ENCODE results near the gene CFAP47.
"Not testable (repeated sequence)": the region's sequence is repeated elsewhere in the genome, so short reads cannot be mapped to it uniquely, and the experiment has no call there.

Gene CFAP47

DNA sequence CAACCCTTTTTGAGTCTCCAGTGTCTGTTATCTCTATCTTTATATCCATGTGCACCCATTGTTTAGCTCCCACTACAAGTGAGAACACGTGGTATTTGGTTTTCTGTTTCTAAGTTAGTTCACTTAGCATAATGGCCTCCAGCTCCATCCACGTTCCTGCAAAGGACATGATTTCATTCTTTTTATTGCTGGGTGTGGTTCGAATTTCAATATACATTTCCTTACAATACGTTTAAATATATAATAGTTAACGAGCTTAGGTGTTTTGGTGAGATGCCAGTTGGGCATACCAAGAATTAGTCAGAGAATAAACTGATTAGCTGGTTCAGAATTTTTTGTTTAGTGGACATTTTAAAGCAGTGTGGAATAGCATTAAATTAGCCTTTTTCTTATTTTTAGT, 196.7 kb downstream of the CFAP47 start:
- Mint-ChIP-seq H3K27ac (no peak overlapping the region), H3K36me3 (ENCODE audit: low read depth) (no peaks in the 10 kb centered on the region), H3K9me3 (no peaks in the 10 kb centered on the region), H3K4me3 (no peak overlapping the region), H3K27me3 (ENCODE audit: low read depth) (no peaks in the 10 kb centered on the region), H3K4me1 (ENCODE audit: low read depth) (no peaks in the 10 kb centered on the region)
- DNase-seq (ENCODE audit: low spot score), result no peak

GRCh38 chrX:36159254-36159653, 239.7 kb downstream of the CFAP47 start:
- Mint-ChIP-seq H3K27ac (no peak overlapping the region), H3K27me3 (ENCODE audit: low read depth) (no peaks in the 10 kb centered on the region), H3K4me3 (no peak overlapping the region), H3K9me3 (no peaks in the 10 kb centered on the region), H3K36me3 (ENCODE audit: low read depth) (no peaks in the 10 kb centered on the region), H3K4me1 (ENCODE audit: low read depth) (no peaks in the 10 kb centered on the region)
- no peak for DNase-seq (ENCODE audit: low spot score)

GRCh38 chrX:36160081-36160480, 240.5 kb downstream of the CFAP47 start:
- Mint-ChIP-seq H3K27me3 (ENCODE audit: low read depth) (no peaks in the 10 kb centered on the region), H3K4me1 (ENCODE audit: low read depth) (no peaks in the 10 kb centered on the region), H3K27ac (no peak overlapping the region), H3K9me3 (no peaks in the 10 kb centered on the region), H3K36me3 (ENCODE audit: low read depth) (no peaks in the 10 kb centered on the region), H3K4me3 (no peak overlapping the region)
- no peak for DNase-seq (ENCODE audit: low spot score)

GRCh38 chrX:36198575-36198974, 279.0 kb downstream of the CFAP47 start:
- H3K36me3 Mint-ChIP-seq (ENCODE audit: low read depth), result no peaks in the 10 kb centered on the region
- H3K27me3 Mint-ChIP-seq (ENCODE audit: low read depth), result no peaks in the 10 kb centered on the region
- no peak overlapping the region for H3K27ac Mint-ChIP-seq
- no peak overlapping the region for H3K4me3 Mint-ChIP-seq
- no peaks in the 10 kb centered on the region for H3K4me1 Mint-ChIP-seq (ENCODE audit: low read depth)
- no peaks in the 10 kb centered on the region for H3K9me3 Mint-ChIP-seq
- DNase-seq (ENCODE audit: low spot score), result no peak

DNA sequence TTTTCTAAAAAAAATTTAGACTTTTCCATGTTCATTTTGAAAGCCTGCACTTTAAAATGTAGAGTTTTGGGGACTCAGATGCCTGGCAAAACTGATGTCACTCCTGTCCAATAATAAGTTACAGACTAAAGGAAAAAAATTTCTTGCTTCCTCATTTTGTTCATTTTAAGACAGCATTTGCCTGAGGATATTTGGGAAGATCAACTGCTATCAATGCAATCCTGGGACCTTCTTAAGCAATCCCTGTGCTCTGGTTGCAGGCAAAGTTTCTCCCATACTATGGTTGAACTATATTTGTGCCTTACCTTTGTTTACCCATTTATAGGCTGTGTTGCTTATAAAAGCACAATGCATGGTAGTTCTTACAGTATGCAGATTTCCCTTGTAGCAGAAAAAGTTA, 280.4 kb downstream of the CFAP47 start:
- no peak for DNase-seq (ENCODE audit: low spot score)
- no peaks in the 10 kb centered on the region for H3K4me1 Mint-ChIP-seq (ENCODE audit: low read depth)
- no peaks in the 10 kb centered on the region for H3K36me3 Mint-ChIP-seq (ENCODE audit: low read depth)
- H3K27me3 Mint-ChIP-seq (ENCODE audit: low read depth), result no peaks in the 10 kb centered on the region
- no peak overlapping the region for H3K4me3 Mint-ChIP-seq
- no peak overlapping the region for H3K27ac Mint-ChIP-seq
- H3K9me3 Mint-ChIP-seq, result no peaks in the 10 kb centered on the region

- Mint-ChIP-seq H3K4me1 (ENCODE audit: low read depth) (no peaks in the 10 kb centered on the region), H3K36me3 (ENCODE audit: low read depth) (no peaks in the 10 kb centered on the region), H3K4me3 (no peak overlapping the region), H3K27ac (no peak overlapping the region), H3K27me3 (ENCODE audit: low read depth) (no peaks in the 10 kb centered on the region), H3K9me3 (peaks cover 5% of the 10 kb centered on the region)
- no peak for DNase-seq (ENCODE audit: low spot score)
These were observed 295.4 kb downstream of the CFAP47 start for GRCh38 chrX:36214924-36215323.

- H3K27me3 Mint-ChIP-seq (ENCODE audit: low read depth), result no peaks in the 10 kb centered on the region
These were observed 299.3 kb downstream of the CFAP47 start for GRCh38 chrX:36218801-36219200.

GRCh38 chrX:36234840-36235528, 315.4 kb downstream of the CFAP47 start:
- H3K36me3 Mint-ChIP-seq (ENCODE audit: low read depth); H3K27me3 Mint-ChIP-seq (ENCODE audit: low read depth); DNase-seq (ENCODE audit: low spot score); H3K9me3 Mint-ChIP-seq; H3K4me3 Mint-ChIP-seq; H3K27ac Mint-ChIP-seq; H3K4me1 Mint-ChIP-seq (ENCODE audit: low read depth): not testable (repeated sequence)

More at GRCh38 chrX:36218801-36219200, 299.3 kb downstream of the CFAP47 start:
- H3K4me3 Mint-ChIP-seq, result no peak overlapping the region
- DNase-seq (ENCODE audit: low spot score), result no peak
- no peak overlapping the region for H3K27ac Mint-ChIP-seq
- H3K4me1 Mint-ChIP-seq (ENCODE audit: low read depth), result no peaks in the 10 kb centered on the region
- H3K9me3 Mint-ChIP-seq, result peaks cover 5% of the 10 kb centered on the region
- H3K36me3 Mint-ChIP-seq (ENCODE audit: low read depth), result no peaks in the 10 kb centered on the region

- Mint-ChIP-seq H3K4me1 (ENCODE audit: low read depth) (no peaks in the 10 kb centered on the region), H3K9me3 (no peaks in the 10 kb centered on the region), H3K27me3 (ENCODE audit: low read depth) (no peaks in the 10 kb centered on the region), H3K36me3 (ENCODE audit: low read depth) (no peaks in the 10 kb centered on the region), H3K27ac (no peak overlapping the region), H3K4me3 (no peak overlapping the region)
- no peak for DNase-seq (ENCODE audit: low spot score)
These were observed 321.9 kb downstream of the CFAP47 start for GRCh38 chrX:36241397-36241796.

DNA sequence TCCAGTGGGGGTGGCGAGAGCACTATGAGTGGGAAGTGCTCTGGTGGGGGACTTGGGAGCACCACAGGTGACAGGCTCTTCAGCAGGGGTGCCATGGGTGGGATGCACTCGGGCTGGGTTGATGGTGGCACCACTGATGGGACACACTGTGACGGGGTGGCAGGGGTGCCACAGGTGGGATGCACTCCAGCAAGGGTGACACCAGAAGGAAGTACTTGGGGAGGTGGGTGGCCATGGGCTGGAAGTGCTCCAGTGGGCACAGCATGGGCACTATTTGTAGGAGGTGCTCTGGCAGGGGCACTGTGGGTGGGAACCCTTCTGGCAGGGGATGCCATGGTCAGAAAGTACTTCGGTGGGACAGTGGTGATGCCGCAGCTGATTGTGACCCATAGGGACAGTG, 346.6 kb downstream of the CFAP47 start:
- Mint-ChIP-seq H3K27ac (no peak overlapping the region), H3K36me3 (ENCODE audit: low read depth) (no peaks in the 10 kb centered on the region), H3K27me3 (ENCODE audit: low read depth) (no peaks in the 10 kb centered on the region), H3K9me3 (peaks cover 8% of the 10 kb centered on the region), H3K4me1 (ENCODE audit: low read depth) (no peaks in the 10 kb centered on the region), H3K4me3 (no peak overlapping the region)
- DNase-seq (ENCODE audit: low spot score), result no peak

DNA sequence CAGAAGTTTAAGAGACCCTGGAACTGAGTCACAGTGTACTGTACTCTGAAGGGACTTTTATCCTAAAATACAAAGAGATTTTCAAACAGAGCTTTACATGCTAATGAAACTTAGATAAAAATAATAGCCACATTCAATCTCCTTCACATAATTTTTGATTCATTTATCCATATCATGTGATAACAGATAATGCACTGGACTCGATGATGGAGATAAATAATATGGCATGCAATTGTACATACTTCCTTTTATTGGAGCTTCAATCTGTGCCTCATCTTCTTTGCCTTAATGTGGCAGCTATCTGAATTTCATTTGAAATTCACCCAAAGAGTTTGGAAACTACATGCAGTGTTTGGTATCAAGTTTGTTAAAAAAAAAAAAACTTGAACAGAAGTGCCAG, 390.6 kb downstream of the CFAP47 start:
- no peaks in the 10 kb centered on the region for H3K4me1 Mint-ChIP-seq (ENCODE audit: low read depth)
- no peak overlapping the region for H3K27ac Mint-ChIP-seq

DNA sequence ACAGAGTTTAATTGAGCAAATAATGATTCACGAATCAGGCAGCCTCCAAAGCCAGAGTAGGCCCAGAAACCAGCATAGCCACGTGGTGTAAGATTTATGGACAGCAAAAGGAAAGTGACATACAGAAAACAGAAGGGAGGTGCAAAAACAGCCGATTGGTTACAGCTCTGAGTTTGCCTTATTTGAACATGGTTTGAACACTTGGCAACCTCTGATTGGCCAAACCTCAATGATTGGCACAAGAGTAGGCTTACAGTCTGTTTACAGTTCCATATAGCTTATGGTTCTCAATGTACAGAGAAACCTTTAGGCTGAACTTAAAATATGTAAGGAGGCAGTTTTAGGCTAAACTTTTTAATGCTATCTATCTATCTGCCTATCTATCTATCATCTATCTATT, 394.8 kb downstream of the CFAP47 start:
- no peaks in the 10 kb centered on the region for H3K27me3 Mint-ChIP-seq (ENCODE audit: low read depth)
- H3K4me1 Mint-ChIP-seq (ENCODE audit: low read depth), result no peaks in the 10 kb centered on the region
- H3K9me3 Mint-ChIP-seq, result peaks cover 3% of the 10 kb centered on the region
- DNase-seq (ENCODE audit: low spot score), result no peak
- H3K27ac Mint-ChIP-seq, result no peak overlapping the region
- H3K4me3 Mint-ChIP-seq, result no peak overlapping the region
- H3K36me3 Mint-ChIP-seq (ENCODE audit: low read depth), result no peaks in the 10 kb centered on the region

More for the DNA sequence above, 390.6 kb downstream of the CFAP47 start:
- Mint-ChIP-seq H3K27me3 (ENCODE audit: low read depth) (no peaks in the 10 kb centered on the region), H3K4me3 (no peak overlapping the region), H3K36me3 (ENCODE audit: low read depth) (no peaks in the 10 kb centered on the region), H3K9me3 (peaks cover 3% of the 10 kb centered on the region)
- no peak for DNase-seq (ENCODE audit: low spot score)

DNA sequence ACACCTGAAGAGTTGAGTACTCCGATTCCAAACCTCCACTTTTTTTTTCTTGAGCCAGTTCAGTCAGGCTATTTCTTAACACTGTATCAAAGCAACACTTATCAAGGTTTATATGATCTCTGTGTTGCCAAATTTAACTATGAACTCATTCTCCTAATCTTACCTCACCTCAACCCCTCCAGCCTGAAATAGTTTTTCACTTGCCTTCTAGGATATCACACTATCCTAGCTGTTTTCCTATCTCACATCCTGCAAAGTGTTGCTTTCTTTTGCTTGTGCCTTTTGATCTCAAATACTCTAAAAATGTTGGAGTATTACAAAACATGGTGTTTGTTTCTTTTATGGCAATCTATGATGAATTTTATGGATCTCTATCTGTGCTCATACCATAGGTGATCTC, 415.0 kb downstream of the CFAP47 start:
- H3K9me3 Mint-ChIP-seq, result no peaks in the 10 kb centered on the region
- no peak overlapping the region for H3K4me3 Mint-ChIP-seq
- no peak overlapping the region for H3K27ac Mint-ChIP-seq
- no peaks in the 10 kb centered on the region for H3K27me3 Mint-ChIP-seq (ENCODE audit: low read depth)
- H3K4me1 Mint-ChIP-seq (ENCODE audit: low read depth), result no peaks in the 10 kb centered on the region
- DNase-seq (ENCODE audit: low spot score), result no peak
- no peaks in the 10 kb centered on the region for H3K36me3 Mint-ChIP-seq (ENCODE audit: low read depth)

DNA sequence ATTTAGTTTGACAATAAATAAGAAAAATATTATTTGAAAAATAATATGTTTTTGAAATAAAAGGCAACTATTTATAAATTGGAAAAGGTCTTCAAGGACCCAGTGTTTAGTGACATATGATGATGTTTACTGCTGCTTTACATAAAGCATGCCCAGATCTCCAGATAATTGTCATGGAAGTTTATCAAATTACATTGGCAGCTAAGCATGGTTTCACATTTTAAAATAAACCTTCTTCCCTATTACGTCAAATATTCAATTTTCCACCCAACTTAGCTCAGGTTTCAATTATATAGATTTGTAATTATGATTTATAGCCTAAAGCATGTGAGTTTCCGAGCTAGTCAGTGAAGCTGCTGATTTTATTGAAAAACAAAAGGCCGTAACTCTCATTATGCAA, 417.2 kb downstream of the CFAP47 start:
- Mint-ChIP-seq H3K9me3 (no peaks in the 10 kb centered on the region), H3K27me3 (ENCODE audit: low read depth) (no peaks in the 10 kb centered on the region), H3K4me3 (no peak overlapping the region), H3K27ac (no peak overlapping the region), H3K4me1 (ENCODE audit: low read depth) (no peaks in the 10 kb centered on the region), H3K36me3 (ENCODE audit: low read depth) (no peaks in the 10 kb centered on the region)
- DNase-seq (ENCODE audit: low spot score), result no peak

DNA sequence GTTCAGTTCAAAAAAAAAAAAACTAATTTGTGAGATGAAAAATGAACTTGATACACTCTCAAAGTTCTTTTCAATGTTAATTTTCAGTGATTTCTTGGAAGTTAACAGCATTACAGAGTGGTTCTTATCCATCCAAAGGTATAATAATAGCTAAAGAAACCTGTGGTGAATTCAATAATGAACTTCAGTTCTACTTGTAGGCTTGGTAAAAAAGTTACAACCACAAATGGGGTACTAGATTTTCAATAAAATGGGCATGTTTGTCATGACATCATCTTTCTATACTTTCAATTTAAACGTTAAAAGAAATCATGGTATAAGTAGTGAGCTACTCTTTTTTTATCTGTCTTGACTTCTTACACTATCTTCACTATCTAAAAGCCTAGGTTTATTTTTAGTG, 424.8 kb downstream of the CFAP47 start:
- no peaks in the 10 kb centered on the region for H3K27me3 Mint-ChIP-seq (ENCODE audit: low read depth)
- H3K4me1 Mint-ChIP-seq (ENCODE audit: low read depth), result no peaks in the 10 kb centered on the region
- DNase-seq (ENCODE audit: low spot score), result no peak
- no peak overlapping the region for H3K27ac Mint-ChIP-seq
- no peaks in the 10 kb centered on the region for H3K9me3 Mint-ChIP-seq
- H3K36me3 Mint-ChIP-seq (ENCODE audit: low read depth), result no peaks in the 10 kb centered on the region
- H3K4me3 Mint-ChIP-seq, result no peak overlapping the region

Measured in T-helper 2 cell treated with Interferon-gamma antibody and Interleukin-4, amounts not matched to agents 5 μg/mL and 100 μg/mL, for 36 hours (primary cell).